KMS-11 (cell line): Measurements from ENCODE around the gene SENP3.

Experiments
- H2AFZ ChIP-seq: fragments of 200-600 bp; sonication (generic); 2 replicates; pipeline ENCODE4 v1.6.1; 2016; ENCODE audit warnings: antibody characterized with exemption, mixed run types, low read depth
- H3K27ac ChIP-seq: fragments of 200-600 bp; sonication (generic); 2 replicates; pipeline ENCODE4 v1.6.1; 2016; ENCODE audit warnings: mild to moderate bottlenecking, mixed run types
- H3K27me3 ChIP-seq: fragments of 200-600 bp; sonication (generic); 2 replicates; pipeline ENCODE4 v1.6.1; 2017; ENCODE audit warnings: mild to moderate bottlenecking, low read depth, mixed run types, moderate library complexity; ENCODE audit not compliant: insufficient read depth
- H3K36me3 ChIP-seq: fragments of 200-600 bp; sonication (generic); 2 replicates; pipeline ENCODE4 v1.6.1; 2017; ENCODE audit warnings: mild to moderate bottlenecking, mixed run types; ENCODE audit not compliant: insufficient read depth
- H3K4me1 ChIP-seq: fragments of 200-600 bp; sonication (generic); 2 replicates; pipeline ENCODE4 v1.6.1; 2016; ENCODE audit warnings: mild to moderate bottlenecking, low read depth, mixed run types; ENCODE audit not compliant: poor library complexity, severe bottlenecking
- H3K4me2 ChIP-seq: fragments of 200-600 bp; sonication (generic); 2 replicates; pipeline ENCODE4 v1.7.0; 2016; ENCODE audit warnings: mild to moderate bottlenecking, mixed run types
- H3K4me3 ChIP-seq: fragments of 200-600 bp; sonication (generic); IDR thresholded peaks from 2 replicates; pipeline ENCODE4 v1.6.1; 2017; ENCODE audit warnings: low read depth, low read length, mixed read lengths; ENCODE audit not compliant: insufficient read depth
- H3K79me2 ChIP-seq: fragments of 200-600 bp; sonication (generic); 2 replicates; pipeline ENCODE4 v1.6.1; 2016; ENCODE audit warnings: low read depth, mixed run types; ENCODE audit not compliant: insufficient read depth
- H3K9ac ChIP-seq: fragments of 200-600 bp; sonication (generic); 2 replicates; pipeline ENCODE4 v1.6.1; 2016; ENCODE audit warnings: mild to moderate bottlenecking, mixed run types
- H4K20me1 ChIP-seq: fragments of 200-600 bp; sonication (generic); 2 replicates; pipeline ENCODE4 v1.6.1; 2016; ENCODE audit warnings: mild to moderate bottlenecking, mixed run types; ENCODE audit not compliant: insufficient read depth
- TF ChIP-seq, protein P1 (sequence below): fragments of 200-600 bp; sonication (generic); conservative IDR thresholded peaks from 2 replicates; pipeline ENCODE4 v1.6.1; 2017; ENCODE audit warnings: low read depth, mild to moderate bottlenecking, antibody characterized with exemption, low read length, moderate library complexity, mixed read lengths

Gene SENP3

GRCh38 chr17:7589891-7590691 is 28.4 kb downstream of the SENP3 start, which contains the start of gene SOX15:
TSS of gene SOX15 (minus strand) at chr17:7590094. CDS start at chr17:7589676, 418 bp downstream.
- H3K27me3 ChIP-seq, result no peaks in the 10 kb centered on the region
- H3K4me1 ChIP-seq, result no peaks in the 10 kb centered on the region
- H4K20me1 ChIP-seq, result no peaks in the 10 kb centered on the region
- H3K79me2 ChIP-seq, result no peaks in the 10 kb centered on the region
- no peak within 1 kb of the TSS for H3K4me3 ChIP-seq
- H3K36me3 ChIP-seq, result no peaks in the 10 kb centered on the region
- no peak within 1 kb of the TSS for H3K9ac ChIP-seq
- no peak within 1 kb of the TSS for H3K27ac ChIP-seq
- H2AFZ ChIP-seq, result no peak within 1 kb of the TSS
- TF ChIP-seq, protein P1, sequence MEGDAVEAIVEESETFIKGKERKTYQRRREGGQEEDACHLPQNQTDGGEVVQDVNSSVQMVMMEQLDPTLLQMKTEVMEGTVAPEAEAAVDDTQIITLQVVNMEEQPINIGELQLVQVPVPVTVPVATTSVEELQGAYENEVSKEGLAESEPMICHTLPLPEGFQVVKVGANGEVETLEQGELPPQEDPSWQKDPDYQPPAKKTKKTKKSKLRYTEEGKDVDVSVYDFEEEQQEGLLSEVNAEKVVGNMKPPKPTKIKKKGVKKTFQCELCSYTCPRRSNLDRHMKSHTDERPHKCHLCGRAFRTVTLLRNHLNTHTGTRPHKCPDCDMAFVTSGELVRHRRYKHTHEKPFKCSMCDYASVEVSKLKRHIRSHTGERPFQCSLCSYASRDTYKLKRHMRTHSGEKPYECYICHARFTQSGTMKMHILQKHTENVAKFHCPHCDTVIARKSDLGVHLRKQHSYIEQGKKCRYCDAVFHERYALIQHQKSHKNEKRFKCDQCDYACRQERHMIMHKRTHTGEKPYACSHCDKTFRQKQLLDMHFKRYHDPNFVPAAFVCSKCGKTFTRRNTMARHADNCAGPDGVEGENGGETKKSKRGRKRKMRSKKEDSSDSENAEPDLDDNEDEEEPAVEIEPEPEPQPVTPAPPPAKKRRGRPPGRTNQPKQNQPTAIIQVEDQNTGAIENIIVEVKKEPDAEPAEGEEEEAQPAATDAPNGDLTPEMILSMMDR, result no peak
- no peak within 1 kb of the TSS for H3K4me2 ChIP-seq

DNA sequence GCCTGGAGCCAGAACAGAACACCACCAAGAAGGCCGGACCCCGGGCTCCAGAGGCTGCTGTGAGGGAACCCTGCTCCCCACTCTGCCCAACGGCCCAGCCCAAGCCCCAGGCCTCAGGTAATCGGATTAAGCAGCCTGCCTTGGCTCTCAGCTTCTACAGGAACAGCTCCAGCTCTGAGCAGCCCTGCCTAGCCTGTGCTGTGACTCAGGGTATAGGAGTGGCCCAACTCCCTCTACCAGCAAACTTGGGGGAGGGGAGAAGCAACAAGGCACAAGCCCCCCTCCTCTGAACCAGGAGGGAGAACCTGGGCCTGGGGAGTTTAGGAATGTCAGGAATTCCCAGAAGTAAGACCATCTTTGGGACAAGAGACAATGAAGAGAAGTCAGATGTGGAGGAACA is 29.0 kb downstream of the SENP3 start:
- Histone ChIP-seq H3K27me3 (no peaks in the 10 kb centered on the region), H3K4me1 (no peaks in the 10 kb centered on the region), H3K27ac (no peak overlapping the region), H3K79me2 (no peaks in the 10 kb centered on the region), H4K20me1 (no peaks in the 10 kb centered on the region), H2AFZ (no peak overlapping the region), H3K4me2 (no peak overlapping the region), H3K9ac (no peak overlapping the region), H3K4me3 (no peak overlapping the region), H3K36me3 (no peaks in the 10 kb centered on the region)
- TF ChIP-seq, protein P1, result no peak

DNA sequence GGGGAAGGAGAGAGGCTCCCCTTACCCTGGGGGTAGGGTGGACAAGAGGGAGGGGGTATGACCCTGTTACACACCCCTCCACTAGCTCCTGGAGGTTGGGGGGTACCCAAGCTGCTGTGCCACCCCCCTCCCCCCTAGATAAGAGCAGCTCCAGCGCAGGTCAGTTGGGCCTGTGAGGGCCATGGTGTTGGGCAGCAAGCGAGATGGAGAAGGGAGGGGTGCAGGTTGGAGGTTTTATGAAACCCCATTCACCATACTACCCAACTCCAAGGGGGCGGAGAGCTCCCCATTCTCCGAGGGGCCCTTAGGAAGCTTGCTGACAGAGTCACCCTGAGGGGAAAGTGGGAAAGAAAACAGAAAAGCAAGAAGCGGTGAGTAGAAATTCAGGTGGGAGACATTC is 29.9 kb downstream of the SENP3 start:
- H4K20me1 ChIP-seq, result no peaks in the 10 kb centered on the region
- no peak overlapping the region for H2AFZ ChIP-seq
- no peak overlapping the region for H3K4me3 ChIP-seq
- TF ChIP-seq, protein P1, result no peak
- H3K4me2 ChIP-seq, result no peak overlapping the region
- no peaks in the 10 kb centered on the region for H3K4me1 ChIP-seq
- H3K9ac ChIP-seq, result no peak overlapping the region
- H3K36me3 ChIP-seq, result no peaks in the 10 kb centered on the region
- no peaks in the 10 kb centered on the region for H3K79me2 ChIP-seq
- H3K27me3 ChIP-seq, result no peaks in the 10 kb centered on the region
- no peak overlapping the region for H3K27ac ChIP-seq

DNA sequence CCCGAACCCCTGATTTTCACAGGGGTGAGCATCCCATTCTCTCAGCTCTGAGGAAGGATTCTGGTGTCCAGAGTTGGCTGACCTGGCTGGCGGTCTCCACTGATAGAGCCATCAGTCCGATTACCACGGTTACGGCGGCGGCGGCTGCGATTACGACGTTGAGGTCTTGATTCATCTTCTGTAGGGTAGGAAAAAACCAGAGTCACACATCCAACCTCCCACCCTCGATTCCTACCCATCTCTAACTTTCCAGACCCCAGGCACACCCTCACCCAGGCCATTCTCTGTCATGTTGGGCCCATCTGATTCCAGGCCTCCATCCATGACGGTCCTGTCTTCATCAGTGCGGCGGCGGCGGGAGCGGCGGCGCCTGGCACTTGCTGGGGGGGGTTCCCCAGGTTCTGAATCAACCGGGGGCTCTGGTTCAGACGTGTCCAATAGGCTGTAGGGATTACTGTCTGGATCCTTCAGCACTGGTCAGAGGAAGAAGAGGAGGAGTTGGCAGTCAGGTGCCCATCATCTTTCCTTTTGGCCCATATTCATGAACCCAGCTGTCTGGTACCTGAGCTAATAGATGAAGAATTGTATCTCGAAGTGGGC is 30.8 kb downstream of the SENP3 start:
- Histone ChIP-seq H3K27ac (no peak overlapping the region), H3K9ac (no peak overlapping the region), H3K36me3 (no peaks in the 10 kb centered on the region), H3K4me1 (no peaks in the 10 kb centered on the region), H3K4me3 (no peak overlapping the region), H2AFZ (no peak overlapping the region), H3K4me2 (no peak overlapping the region), H3K79me2 (no peaks in the 10 kb centered on the region), H4K20me1 (no peaks in the 10 kb centered on the region), H3K27me3 (no peaks in the 10 kb centered on the region)
- TF ChIP-seq, protein P1, result no peak
